Right atrium auricular region (tissue), 2 donors: ENCODE results near the gene UMODL1. TPM values are rescaled to one million over a fixed set of nuclear protein-coding genes. Genes with fewer than 3 reads are reported as not detected.

ENCODE experiments used
- DNase-seq: peaks from one replicate; pipeline ENCODE4 v3.0.0-alpha.2; 2019; ENCODE audit warnings: low spot score
- H3K27ac ChIP-seq, 2 donors: fragments of 200-600 bp; sonication (generic); 1 replicate in 1 of 2; 2 replicates in 1 of 2; pipeline ENCODE4 v1.5.1; 2016 to 2019
- H3K27me3 ChIP-seq, 2 donors: fragments of 200-600 bp; sonication (generic); one replicate each; pipeline versions ENCODE4 v1.5.1 to v1.6.0; 2017 to 2019
- H3K36me3 ChIP-seq: fragments of 200-600 bp; sonication (generic); one replicate; pipeline ENCODE4 v1.5.1; 2016
- H3K4me1 ChIP-seq, 2 donors: fragments of 200-600 bp; sonication (generic); one replicate each; pipeline versions ENCODE4 v1.5.1 to v1.6.0; 2017 to 2019
- H3K4me3 ChIP-seq, 2 donors: fragments of 200-600 bp; sonication (generic); 1 replicate in 1 of 2; 2 replicates in 1 of 2; pipeline ENCODE4 v1.5.1; 2017 to 2019; ENCODE audit warnings: mild to moderate bottlenecking in 1 of 2, moderate library complexity in 1 of 2
- H3K9me3 ChIP-seq, 2 donors: fragments of 200-600 bp; sonication (generic); one replicate each; pipeline ENCODE4 v1.5.1; 2019
- CTCF ChIP-seq, 2 donors: fragments of 200-600 bp; sonication (generic); IDR thresholded peaks; one replicate each; pipeline ENCODE4 v1.5.1; 2019; ENCODE audit warnings: antibody characterized with exemption in 2 of 2
- total RNA-seq, 2 donors: library from RNA; depleted of rRNA; stranded (reverse); fragments of >200 nt; gene quantifications; one replicate each; pipeline ENCODE4 v1.1.0, GENCODE V29; 2016

UMODL1 gene
- total RNA-seq, 2 donors from 2014 or later, result not detected

DNA sequence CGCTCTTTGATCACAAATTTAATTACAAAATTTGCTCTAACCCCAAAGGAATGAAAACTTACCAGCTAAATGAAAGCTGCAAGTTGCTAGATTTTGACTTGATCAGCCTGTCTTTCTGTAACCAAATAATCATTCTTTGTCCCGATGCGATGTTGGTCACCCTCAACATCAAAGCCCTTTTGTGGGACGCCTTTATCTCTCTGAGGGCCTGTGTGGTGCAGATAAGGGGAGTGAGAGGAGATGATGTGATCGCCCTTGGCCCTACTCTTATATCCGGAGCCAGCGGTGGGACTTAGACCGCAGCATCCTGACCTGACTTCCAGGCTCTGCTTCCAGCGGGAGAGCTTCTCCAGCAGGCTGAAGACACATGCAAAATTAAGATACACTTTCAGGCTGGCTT is 19.3 kb upstream of the UMODL1 start:
- TF ChIP-seq CTCF (IDR thresholded peaks at IDR 0.05), result no peak
- H3K27ac ChIP-seq, result no peak overlapping the region
- no peaks in the 10 kb centered on the region for H3K36me3 ChIP-seq
- no peaks in the 10 kb centered on the region for H3K9me3 ChIP-seq
- no peaks in the 10 kb centered on the region for H3K4me1 ChIP-seq
- H3K4me3 ChIP-seq, result no peak overlapping the region
- no peak for DNase-seq
- H3K27me3 ChIP-seq, result no peaks in the 10 kb centered on the region

- TF ChIP-seq CTCF (IDR thresholded peaks at IDR 0.05), result no peak
- H3K4me3 ChIP-seq, result no peak overlapping the region
These were observed 15.7 kb upstream of the UMODL1 start for GRCh38 chr21:42055425-42055824.

DNA sequence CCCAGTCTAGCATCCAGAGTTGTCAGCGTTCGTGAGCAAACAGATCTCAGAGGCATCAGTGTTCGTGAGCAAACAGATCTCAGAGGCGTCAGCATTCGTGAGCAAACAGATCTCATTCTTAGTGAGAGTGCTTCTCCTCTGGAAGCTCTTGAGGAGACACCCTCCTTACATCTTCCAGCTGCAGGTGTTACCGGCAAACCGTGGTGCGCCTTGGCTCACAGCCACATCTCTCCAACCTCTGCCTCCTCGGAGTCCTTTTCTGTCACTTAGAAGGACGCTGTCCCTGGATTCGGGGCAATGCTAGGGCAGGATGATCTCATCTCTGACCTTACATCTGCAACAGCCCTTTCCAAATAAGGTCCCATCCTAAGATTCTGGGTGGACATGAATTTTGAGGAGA is 14.6 kb upstream of the UMODL1 start:
- no peaks in the 10 kb centered on the region for H3K9me3 ChIP-seq
- H3K4me1 ChIP-seq, result peaks cover 0 to 9% of the 10 kb centered on the region in 2 donors
- DNase-seq, result no peak
- H3K36me3 ChIP-seq, result no peaks in the 10 kb centered on the region
- peak overlapping the region in 1 of 2 donors; percentile 20 for H3K27ac ChIP-seq
- TF ChIP-seq CTCF (IDR thresholded peaks at IDR 0.05), result no peak
- no peaks in the 10 kb centered on the region for H3K27me3 ChIP-seq
- H3K4me3 ChIP-seq, result no peak overlapping the region

More at GRCh38 chr21:42055425-42055824, 15.7 kb upstream of the UMODL1 start:
- H3K27me3 ChIP-seq, result no peaks in the 10 kb centered on the region
- no peaks in the 10 kb centered on the region for H3K9me3 ChIP-seq
- peaks cover 0 to 9% of the 10 kb centered on the region in 2 donors for H3K4me1 ChIP-seq
- no peaks in the 10 kb centered on the region for H3K36me3 ChIP-seq
- DNase-seq, result no peak
- no peak overlapping the region for H3K27ac ChIP-seq

DNA sequence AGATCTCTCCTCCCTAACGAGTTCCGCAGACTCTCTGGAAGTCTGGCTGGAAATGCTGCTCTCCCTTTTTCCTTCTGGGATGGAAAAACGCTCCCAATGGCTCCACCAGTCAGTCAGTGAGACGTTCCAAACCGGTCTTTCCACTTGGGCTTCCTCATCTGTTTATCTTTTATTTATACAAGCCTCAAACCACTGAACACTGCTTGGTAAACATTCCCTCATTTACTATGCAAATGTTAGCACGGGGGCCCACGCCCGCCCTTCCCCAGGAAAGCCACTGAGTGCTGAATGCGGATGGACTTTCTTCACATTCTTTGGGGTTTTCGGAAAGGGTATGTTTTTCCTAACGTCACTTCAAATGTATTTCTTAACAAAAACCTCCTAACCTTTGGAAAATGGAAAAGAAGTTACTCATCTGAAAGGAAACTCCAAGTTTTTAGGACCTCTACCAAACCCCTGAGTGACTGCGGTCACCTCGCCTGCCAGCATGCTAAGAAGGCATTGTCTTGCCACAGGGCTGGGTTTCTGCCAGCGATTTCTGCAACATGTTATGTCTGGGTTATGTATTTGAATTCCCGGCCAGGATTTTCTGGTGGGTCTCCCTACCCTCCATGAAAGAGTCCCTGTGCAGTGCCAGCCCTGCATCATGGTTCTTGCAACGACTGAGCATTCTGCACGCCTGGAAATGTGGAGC is 14.0 kb upstream of the UMODL1 start:
- no peak for DNase-seq
- Histone ChIP-seq H3K36me3 (no peaks in the 10 kb centered on the region), H3K9me3 (no peaks in the 10 kb centered on the region), H3K27ac (peak overlapping the region in 1 of 2 donors; percentile 20), H3K4me1 (peaks cover 0 to 13% of the 10 kb centered on the region in 2 donors), H3K4me3 (no peak overlapping the region), H3K27me3 (no peaks in the 10 kb centered on the region)
- TF ChIP-seq CTCF (IDR thresholded peaks at IDR 0.05), result no peak

DNA sequence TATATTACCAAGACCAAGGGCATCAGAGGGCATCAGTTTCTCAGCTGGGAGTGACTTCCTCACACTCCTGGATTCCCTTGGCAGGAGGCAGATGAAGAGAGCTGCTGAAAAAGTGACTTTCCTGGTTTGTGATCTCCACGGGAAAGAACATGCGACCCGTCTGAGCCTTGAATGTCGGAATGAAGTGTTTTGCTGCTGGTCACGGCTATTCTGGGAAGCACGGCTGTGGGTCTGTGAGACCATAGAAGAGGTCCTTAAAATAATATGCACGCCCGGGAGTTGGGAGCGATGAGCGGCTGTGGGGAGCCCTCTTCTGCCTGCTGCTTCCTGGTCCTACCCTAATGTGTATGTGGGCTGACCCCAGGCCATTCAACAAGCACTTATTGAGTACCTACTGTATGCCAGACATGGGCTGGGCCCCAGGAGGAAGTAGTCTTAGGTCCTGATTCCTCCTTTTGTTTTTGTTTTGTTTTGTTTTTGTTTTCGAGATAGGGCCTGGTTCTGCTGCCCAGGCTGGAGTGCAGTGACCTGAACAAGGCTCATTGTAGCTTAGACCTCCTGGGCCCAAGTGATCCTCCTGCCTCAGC is 13.2 kb upstream of the UMODL1 start:
- Histone ChIP-seq H3K4me3 (no peak overlapping the region), H3K9me3 (no peaks in the 10 kb centered on the region), H3K27me3 (no peaks in the 10 kb centered on the region), H3K27ac (no peak overlapping the region), H3K36me3 (no peaks in the 10 kb centered on the region), H3K4me1 (peaks cover 0 to 13% of the 10 kb centered on the region in 2 donors)
- TF ChIP-seq CTCF (IDR thresholded peaks at IDR 0.05), result no peak
- no peak for DNase-seq
